Esophagus muscularis mucosa (tissue), 4 donors: Measurements from ENCODE around the gene ALAS2.

ENCODE experiments used
- EP300 ChIP-seq: sonication (generic); formaldehyde crosslinking; IDR thresholded peaks from one replicate; pipeline ENCODE4 v1.6.1; 2017; ENCODE audit warnings: antibody characterized with exemption
- POLR2A ChIP-seq: fragments of 450-650 bp; IDR thresholded peaks from one replicate; pipeline ENCODE4 v1.6.1; 2017; ENCODE audit warnings: antibody characterized with exemption, moderate library complexity, mild to moderate bottlenecking, low read depth
- POLR2AphosphoS5 ChIP-seq, 2 donors: sonication (generic); formaldehyde crosslinking; IDR thresholded peaks; one replicate each; pipeline ENCODE4 v1.6.1; 2017; ENCODE audit warnings: antibody characterized with exemption in 2 of 2
- TF ChIP-seq, protein P1 (sequence below), 3 experiments: fragments of 200-600 bp in 2 of 3; fragments of 450-650 bp in 1 of 3; sonication (generic) in 2 of 3; IDR thresholded peaks; one replicate each; pipeline ENCODE4 v1.5.1; 2017 to 2019; ENCODE audit warnings: antibody characterized with exemption in 3 of 3, mild to moderate bottlenecking in 2 of 3, moderate library complexity in 1 of 3

DNA sequence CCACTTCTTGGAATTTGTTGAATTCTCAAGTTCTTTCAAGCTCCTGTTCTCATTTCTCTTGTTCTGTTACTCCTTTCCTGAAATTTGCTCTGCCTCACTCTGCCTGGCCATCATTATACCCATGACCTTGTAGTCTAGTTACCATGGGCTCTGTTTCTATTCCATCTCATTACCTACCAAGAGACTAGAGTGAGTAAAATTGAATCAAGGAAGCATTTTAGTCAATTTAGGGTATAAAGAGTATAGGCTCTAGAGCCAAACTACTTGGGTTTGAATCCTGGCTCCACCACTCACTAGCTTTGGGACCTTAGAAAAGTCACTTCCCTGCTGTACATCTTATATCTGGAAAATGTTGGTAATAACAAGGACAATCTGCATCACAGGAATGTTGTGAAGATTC is 2.2 kb downstream of the ALAS2 start:
- TF ChIP-seq, protein P1, sequence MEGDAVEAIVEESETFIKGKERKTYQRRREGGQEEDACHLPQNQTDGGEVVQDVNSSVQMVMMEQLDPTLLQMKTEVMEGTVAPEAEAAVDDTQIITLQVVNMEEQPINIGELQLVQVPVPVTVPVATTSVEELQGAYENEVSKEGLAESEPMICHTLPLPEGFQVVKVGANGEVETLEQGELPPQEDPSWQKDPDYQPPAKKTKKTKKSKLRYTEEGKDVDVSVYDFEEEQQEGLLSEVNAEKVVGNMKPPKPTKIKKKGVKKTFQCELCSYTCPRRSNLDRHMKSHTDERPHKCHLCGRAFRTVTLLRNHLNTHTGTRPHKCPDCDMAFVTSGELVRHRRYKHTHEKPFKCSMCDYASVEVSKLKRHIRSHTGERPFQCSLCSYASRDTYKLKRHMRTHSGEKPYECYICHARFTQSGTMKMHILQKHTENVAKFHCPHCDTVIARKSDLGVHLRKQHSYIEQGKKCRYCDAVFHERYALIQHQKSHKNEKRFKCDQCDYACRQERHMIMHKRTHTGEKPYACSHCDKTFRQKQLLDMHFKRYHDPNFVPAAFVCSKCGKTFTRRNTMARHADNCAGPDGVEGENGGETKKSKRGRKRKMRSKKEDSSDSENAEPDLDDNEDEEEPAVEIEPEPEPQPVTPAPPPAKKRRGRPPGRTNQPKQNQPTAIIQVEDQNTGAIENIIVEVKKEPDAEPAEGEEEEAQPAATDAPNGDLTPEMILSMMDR (IDR thresholded peaks at IDR 0.05), result no peak
- no peak for TF ChIP-seq POLR2A
- no peak for TF ChIP-seq EP300
- no peak for TF ChIP-seq POLR2AphosphoS5 (IDR thresholded peaks at IDR 0.05)
